ENCODE data around the gene PJA2. TPM values are rescaled to one million over a fixed set of nuclear protein-coding genes. Genes with fewer than 3 reads are reported as not detected.
A peak's percentile ranks its signal among the peaks of the same experiment; 100 is the strongest.

Gene PJA2
- total and polyA plus RNA-seq, 9 of the 15 experiments (the other 6 are each of a cell fraction or from before 2014, with no cell fraction given): 25.1 to 82.1 (median 50.1) TPM

- H3K4me2 ChIP-seq (ENCODE audit: insufficient read depth, low read length): no peak overlapping the region
- H3K9ac ChIP-seq (ENCODE audit: insufficient read depth in 1 of 2, low read depth in 2 of 2, low read length in 2 of 2): no peak overlapping the region
- no peaks in the 10 kb centered on the region for H3K9me1 ChIP-seq (ENCODE audit: control insufficient read depth, insufficient read depth, low read length)
- in situ Hi-C loops (cut with MboI): no loop called here
- intact Hi-C loops (cut with micrococcal nuclease): no loop called here
- ATAC-seq: no peak
- FAIRE-seq: no peak
- H3K4me1 ChIP-seq (replicated peaks in 1 of 2; ENCODE audit: control insufficient read depth in 2 of 2, insufficient read depth in 2 of 2, low read length in 2 of 2): no peaks in the 10 kb centered on the region
- H3K27ac ChIP-seq (ENCODE audit: extremely low read depth, low read depth, low read length): no peak overlapping the region
- no peaks in the 10 kb centered on the region for H4K20me1 ChIP-seq (replicated peaks; ENCODE audit: control insufficient read depth, insufficient read depth, low read length)
- POLR2A ChIA-PET: no interaction called here
- H3K9me3 ChIP-seq (replicated peaks; ENCODE audit: control insufficient read depth, insufficient read depth, low read depth, low read length): no peaks in the 10 kb centered on the region
- H3K4me3 ChIP-seq: no peak overlapping the region
- BruUV-seq (replicated peaks): no TSS peak
- CTCF ChIA-PET (ENCODE audit: low intra/inter-chr PET ratio): no interaction called here
- peak; percentile 83 for TF ChIP-seq TFE3 (CRISPR knock-in tag; IDR thresholded peaks at IDR 0.05)
- TF ChIP-seq ELF1 (tag; IDR thresholded peaks at IDR 0.05): no peak
- no peaks in the 10 kb centered on the region for H3K27me3 ChIP-seq (ENCODE audit: control insufficient read depth in 2 of 2, insufficient read depth in 2 of 2, low read length in 2 of 2)
- H3K79me2 ChIP-seq (ENCODE audit: control insufficient read depth, insufficient read depth, low read length): peaks cover 5% of the 10 kb centered on the region; the same call in 1 of the 3 replicates
- peaks cover 71% of the 10 kb centered on the region for H3K36me3 ChIP-seq (ENCODE audit: control insufficient read depth, insufficient read depth, low read length)
- DNase-seq (ENCODE audit: extremely low read depth in 1 of 4, low spot score in 3 of 4): no peak
- H2AFZ ChIP-seq (ENCODE audit: low read depth, low read length): no peak overlapping the region
Measured at GRCh38 chr5:109365653-109366052, 44.1 kb downstream of the PJA2 start.

DNA sequence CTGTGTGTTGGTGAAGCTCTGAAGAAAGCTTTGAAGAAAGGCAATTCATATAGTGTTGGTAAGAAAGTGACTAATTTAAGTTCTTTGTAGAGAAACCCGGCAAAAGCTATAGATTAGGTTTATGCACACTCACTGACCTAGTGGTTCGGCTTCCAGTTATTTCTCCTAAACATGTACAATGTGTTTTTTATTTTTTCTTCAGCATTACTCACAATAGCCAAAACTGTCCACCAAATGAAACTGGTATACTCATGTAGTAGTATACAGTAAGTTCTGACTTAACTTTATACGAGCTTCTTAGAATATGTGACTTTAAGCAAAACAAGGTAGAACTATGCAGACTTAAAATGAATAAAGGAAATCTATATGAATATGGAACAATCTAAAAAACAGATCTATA, 44.8 kb downstream of the PJA2 start:
- Histone ChIP-seq H4K20me1 (replicated peaks; ENCODE audit: control insufficient read depth, insufficient read depth, low read length) (no peaks in the 10 kb centered on the region), H3K4me1 (replicated peaks in 1 of 2; ENCODE audit: control insufficient read depth in 2 of 2, insufficient read depth in 2 of 2, low read length in 2 of 2) (no peaks in the 10 kb centered on the region), H2AFZ (ENCODE audit: low read depth, low read length) (no peak overlapping the region), H3K27me3 (ENCODE audit: control insufficient read depth in 2 of 2, insufficient read depth in 2 of 2, low read length in 2 of 2) (no peaks in the 10 kb centered on the region), H3K27ac (ENCODE audit: extremely low read depth, low read depth, low read length) (no peak overlapping the region), H3K9me3 (replicated peaks; ENCODE audit: control insufficient read depth, insufficient read depth, low read depth, low read length) (no peaks in the 10 kb centered on the region), H3K36me3 (ENCODE audit: control insufficient read depth, insufficient read depth, low read length) (peaks cover 71% of the 10 kb centered on the region), H3K9me1 (ENCODE audit: control insufficient read depth, insufficient read depth, low read length) (no peaks in the 10 kb centered on the region), H3K9ac (ENCODE audit: insufficient read depth in 1 of 2, low read depth in 2 of 2, low read length in 2 of 2) (no peak overlapping the region), H3K79me2 (ENCODE audit: control insufficient read depth, insufficient read depth, low read length) (peaks cover 5% of the 10 kb centered on the region; the same call in 1 of the 3 replicates), H3K4me3 (no peak overlapping the region), H3K4me2 (ENCODE audit: insufficient read depth, low read length) (no peak overlapping the region)
- no peak for FAIRE-seq
- BruUV-seq (replicated peaks): no TSS peak
- in situ Hi-C loops (cut with MboI): no loop called here
- ATAC-seq: no peak
- 96% methylated on average over 3 of the region's 3 CpGs for WGBS (ENCODE audit: insufficient coverage, low coverage, missing lambda C conversion rate)
- POLR2A ChIA-PET: no interaction called here
- CTCF ChIA-PET (ENCODE audit: low intra/inter-chr PET ratio): no interaction called here
- DNase-seq (ENCODE audit: extremely low read depth in 1 of 4, low spot score in 3 of 4): no peak
- intact Hi-C loops (cut with micrococcal nuclease): no loop called here
- no peak for TF ChIP-seq ELF4 (CRISPR knock-in tag; IDR thresholded peaks at IDR 0.05)
- TF ChIP-seq CEBPZ (IDR thresholded peaks at IDR 0.05; ENCODE audit: borderline replicate concordance, low read depth, low read length): no peak
- no peak for TF ChIP-seq MEF2D (tag; conservative IDR thresholded peaks at IDR 0.05; ENCODE audit: low read depth)
- TF ChIP-seq ZNF699 (CRISPR knock-in tag; IDR thresholded peaks at IDR 0.05; ENCODE audit: insufficient replicate concordance): no peak
- no peak for TF ChIP-seq ZNF518B (CRISPR knock-in tag; IDR thresholded peaks at IDR 0.05)
